Nephron (organoid): ENCODE measurements around the gene IL37.

Experiments
- H3K27ac Mint-ChIP-seq, 3 experiments: 2 replicates each; pipeline ENCODE4 v1.8.0; 2020; ENCODE audit warnings: mixed read lengths in 3 of 3, mild to moderate bottlenecking in 2 of 3, moderate library complexity in 1 of 3
- H3K27me3 Mint-ChIP-seq: 2 replicates; pipeline ENCODE4 v1.8.0; 2021; ENCODE audit warnings: low read depth, mild to moderate bottlenecking, moderate library complexity, mixed read lengths
- H3K36me3 Mint-ChIP-seq: 2 replicates; pipeline ENCODE4 v1.8.0; 2020; ENCODE audit warnings: low read depth, mixed read lengths
- H3K4me1 Mint-ChIP-seq: 2 replicates; pipeline ENCODE4 v1.8.0; 2020; ENCODE audit warnings: mixed read lengths
- H3K4me3 Mint-ChIP-seq, 3 experiments: 2 replicates each; pipeline ENCODE4 v1.8.0; 2020; ENCODE audit warnings: mild to moderate bottlenecking in 3 of 3, mixed read lengths in 3 of 3, moderate library complexity in 2 of 3
- H3K9me3 Mint-ChIP-seq: 2 replicates; pipeline ENCODE4 v1.8.0; 2020; ENCODE audit warnings: mixed read lengths
- TF ChIP-seq, protein P1 (sequence below), 3 experiments: fragments of 200-600 bp; sonication (generic); IDR thresholded peaks; one replicate each; pipeline ENCODE4 v1.5.0; 2021; ENCODE audit warnings: antibody characterized with exemption in 3 of 3; ENCODE audit not compliant: unreplicated experiment in 3 of 3

The IL37 gene

GRCh38 chr2:112885506-112885902, 25.5 kb upstream of the IL37 start:
- H3K27ac Mint-ChIP-seq: no peak overlapping the region

DNA sequence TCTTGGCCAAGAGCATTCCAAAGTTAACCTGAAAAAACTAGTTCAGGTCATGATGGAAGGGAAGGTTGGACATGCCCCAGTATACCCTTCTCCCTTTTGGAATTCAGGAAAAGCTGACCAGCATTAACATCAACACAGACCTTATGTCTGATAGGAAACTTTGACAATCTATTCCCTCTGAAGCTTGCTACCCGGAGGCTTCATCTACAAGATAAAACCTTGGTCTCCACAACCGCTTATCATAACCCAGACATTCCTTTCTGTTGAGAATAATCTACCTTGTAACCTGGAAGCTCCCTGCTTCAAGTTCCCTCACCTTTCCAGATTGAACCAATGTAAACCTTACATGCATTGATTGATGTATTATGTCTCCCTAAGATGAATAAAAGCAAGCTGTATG, 24.7 kb upstream of the IL37 start:
- H3K27ac Mint-ChIP-seq: no peak overlapping the region
- H3K9me3 Mint-ChIP-seq: no peaks in the 10 kb centered on the region
- TF ChIP-seq, protein P1, sequence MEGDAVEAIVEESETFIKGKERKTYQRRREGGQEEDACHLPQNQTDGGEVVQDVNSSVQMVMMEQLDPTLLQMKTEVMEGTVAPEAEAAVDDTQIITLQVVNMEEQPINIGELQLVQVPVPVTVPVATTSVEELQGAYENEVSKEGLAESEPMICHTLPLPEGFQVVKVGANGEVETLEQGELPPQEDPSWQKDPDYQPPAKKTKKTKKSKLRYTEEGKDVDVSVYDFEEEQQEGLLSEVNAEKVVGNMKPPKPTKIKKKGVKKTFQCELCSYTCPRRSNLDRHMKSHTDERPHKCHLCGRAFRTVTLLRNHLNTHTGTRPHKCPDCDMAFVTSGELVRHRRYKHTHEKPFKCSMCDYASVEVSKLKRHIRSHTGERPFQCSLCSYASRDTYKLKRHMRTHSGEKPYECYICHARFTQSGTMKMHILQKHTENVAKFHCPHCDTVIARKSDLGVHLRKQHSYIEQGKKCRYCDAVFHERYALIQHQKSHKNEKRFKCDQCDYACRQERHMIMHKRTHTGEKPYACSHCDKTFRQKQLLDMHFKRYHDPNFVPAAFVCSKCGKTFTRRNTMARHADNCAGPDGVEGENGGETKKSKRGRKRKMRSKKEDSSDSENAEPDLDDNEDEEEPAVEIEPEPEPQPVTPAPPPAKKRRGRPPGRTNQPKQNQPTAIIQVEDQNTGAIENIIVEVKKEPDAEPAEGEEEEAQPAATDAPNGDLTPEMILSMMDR (IDR thresholded peaks at IDR 0.05; ENCODE audit: unreplicated experiment in 3 of 3): no peak

More at GRCh38 chr2:112885506-112885902, 25.5 kb upstream of the IL37 start:
- no peaks in the 10 kb centered on the region for H3K4me1 Mint-ChIP-seq
- no peaks in the 10 kb centered on the region for H3K9me3 Mint-ChIP-seq
- H3K36me3 Mint-ChIP-seq: no peaks in the 10 kb centered on the region
- H3K27me3 Mint-ChIP-seq: no peaks in the 10 kb centered on the region
- TF ChIP-seq, protein P1 (IDR thresholded peaks at IDR 0.05; ENCODE audit: unreplicated experiment in 3 of 3): no peak
- H3K4me3 Mint-ChIP-seq: no peak overlapping the region

GRCh38 chr2:112887964-112888749, 22.8 kb upstream of the IL37 start:
- H3K4me1 Mint-ChIP-seq: no peaks in the 10 kb centered on the region
- no peaks in the 10 kb centered on the region for H3K36me3 Mint-ChIP-seq
- no peaks in the 10 kb centered on the region for H3K9me3 Mint-ChIP-seq
- H3K27me3 Mint-ChIP-seq: no peaks in the 10 kb centered on the region
- no peak overlapping the region for H3K27ac Mint-ChIP-seq
- H3K4me3 Mint-ChIP-seq: no peak overlapping the region
- TF ChIP-seq, protein P1 (IDR thresholded peaks at IDR 0.05; ENCODE audit: unreplicated experiment in 3 of 3): no peak

More for the DNA sequence above, 24.7 kb upstream of the IL37 start:
- Mint-ChIP-seq H3K4me3 (no peak overlapping the region), H3K4me1 (no peaks in the 10 kb centered on the region), H3K36me3 (no peaks in the 10 kb centered on the region), H3K27me3 (no peaks in the 10 kb centered on the region)

GRCh38 chr2:112889976-112890375, 21.0 kb upstream of the IL37 start:
- TF ChIP-seq, protein P1 (IDR thresholded peaks at IDR 0.05; ENCODE audit: unreplicated experiment in 3 of 3): no peak
- H3K4me3 Mint-ChIP-seq: no peak overlapping the region
- H3K9me3 Mint-ChIP-seq: no peaks in the 10 kb centered on the region
- H3K27ac Mint-ChIP-seq: no peak overlapping the region
- H3K36me3 Mint-ChIP-seq: no peaks in the 10 kb centered on the region
- no peaks in the 10 kb centered on the region for H3K27me3 Mint-ChIP-seq
- no peaks in the 10 kb centered on the region for H3K4me1 Mint-ChIP-seq

GRCh38 chr2:112891385-112891831, 19.6 kb upstream of the IL37 start:
- no peak overlapping the region for H3K4me3 Mint-ChIP-seq
- H3K27ac Mint-ChIP-seq: no peak overlapping the region
- no peaks in the 10 kb centered on the region for H3K27me3 Mint-ChIP-seq
- no peaks in the 10 kb centered on the region for H3K9me3 Mint-ChIP-seq
- H3K36me3 Mint-ChIP-seq: no peaks in the 10 kb centered on the region
- TF ChIP-seq, protein P1 (IDR thresholded peaks at IDR 0.05; ENCODE audit: unreplicated experiment in 3 of 3): no peak
- no peaks in the 10 kb centered on the region for H3K4me1 Mint-ChIP-seq

GRCh38 chr2:112893752-112894151, 17.2 kb upstream of the IL37 start:
- no peaks in the 10 kb centered on the region for H3K36me3 Mint-ChIP-seq
- H3K4me3 Mint-ChIP-seq: no peak overlapping the region

More at GRCh38 chr2:112893752-112894151, 17.2 kb upstream of the IL37 start:
- Mint-ChIP-seq H3K27me3 (no peaks in the 10 kb centered on the region), H3K9me3 (peaks cover 4% of the 10 kb centered on the region), H3K27ac (no peak overlapping the region), H3K4me1 (no peaks in the 10 kb centered on the region)
- TF ChIP-seq, protein P1 (IDR thresholded peaks at IDR 0.05; ENCODE audit: unreplicated experiment in 3 of 3): no peak
